NB4 (cell line): ENCODE measurements around the gene AFF3.

ENCODE experiments used
- DNase-seq: peaks from one replicate; pipeline ENCODE4 v3.0.0; 2010; ENCODE audit warnings: low read depth
- H3K4me3 ChIP-seq: one replicate; pipeline ENCODE4 v1.5.1; 2011; ENCODE audit warnings: mild to moderate bottlenecking, low read depth, low read length, moderate library complexity
- CTCF ChIP-seq: IDR thresholded peaks from one replicate; pipeline ENCODE4 v1.5.1; 2012; ENCODE audit warnings: low read depth, low read length
- MAX ChIP-seq: IDR thresholded peaks from 2 replicates; pipeline ENCODE4 v1.6.1; 2011; ENCODE audit warnings: low read depth, low read length
- MYC ChIP-seq: IDR thresholded peaks from 2 replicates; pipeline ENCODE4 v1.6.1; 2011; ENCODE audit warnings: low read depth, low read length
- POLR2A ChIP-seq: IDR thresholded peaks from 2 replicates; pipeline ENCODE4 v1.6.1; 2011; ENCODE audit warnings: mild to moderate bottlenecking; ENCODE audit not compliant: insufficient read length; ENCODE audit errors: extremely low read depth

AFF3 gene

GRCh38 chr2:99559075-99559662 lies 583.2 kb downstream of the AFF3 start:
- DNase-seq: peak; percentile 84
- no peak for TF ChIP-seq MYC
- TF ChIP-seq CTCF: peak; percentile 89

GRCh38 chr2:99555404-99555803 lies 587.0 kb downstream of the AFF3 start:
- peak; percentile 88 for DNase-seq
- no peak overlapping the region for H3K4me3 ChIP-seq
- TF ChIP-seq POLR2A (no peak), MAX (no peak), CTCF (no peak), MYC (no peak)

More at GRCh38 chr2:99559075-99559662, 583.2 kb downstream of the AFF3 start:
- no peak overlapping the region for H3K4me3 ChIP-seq

- H3K4me3 ChIP-seq: no peak overlapping the region
- TF ChIP-seq CTCF: no peak
- TF ChIP-seq MAX: no peak
- TF ChIP-seq POLR2A: no peak
- no peak for TF ChIP-seq MYC
- DNase-seq: no peak
Observed at GRCh38 chr2:99554871-99555270, 587.5 kb downstream of the AFF3 start.

- TF ChIP-seq POLR2A: no peak
- no peak for DNase-seq
- H3K4me3 ChIP-seq: no peak overlapping the region
Observed at GRCh38 chr2:99554238-99554637, 588.2 kb downstream of the AFF3 start.

- no peak overlapping the region for H3K4me3 ChIP-seq
- no peak for DNase-seq
- TF ChIP-seq CTCF: no peak
- TF ChIP-seq MYC: no peak
Observed at GRCh38 chr2:99552529-99552928, 589.9 kb downstream of the AFF3 start.

- DNase-seq: no peak
- no peak for TF ChIP-seq MAX
- TF ChIP-seq POLR2A: no peak
- TF ChIP-seq CTCF: no peak
- no peak for TF ChIP-seq MYC
- H3K4me3 ChIP-seq: no peak overlapping the region
Observed at GRCh38 chr2:99550368-99550767, 592.0 kb downstream of the AFF3 start.

- DNase-seq: no peak
- TF ChIP-seq POLR2A (no peak), CTCF (no peak), MYC (no peak), MAX (no peak)
- H3K4me3 ChIP-seq: no peak overlapping the region
Observed at GRCh38 chr2:99545604-99546003, 596.8 kb downstream of the AFF3 start.
